ENCODE data around the gene ATXN1. TPM values are rescaled to one million over a fixed set of nuclear protein-coding genes. Genes with fewer than 3 reads are reported as not detected.

Gene ATXN1
- total RNA-seq, 1 experiment from 2014 or later: 5.6 TPM

DNA sequence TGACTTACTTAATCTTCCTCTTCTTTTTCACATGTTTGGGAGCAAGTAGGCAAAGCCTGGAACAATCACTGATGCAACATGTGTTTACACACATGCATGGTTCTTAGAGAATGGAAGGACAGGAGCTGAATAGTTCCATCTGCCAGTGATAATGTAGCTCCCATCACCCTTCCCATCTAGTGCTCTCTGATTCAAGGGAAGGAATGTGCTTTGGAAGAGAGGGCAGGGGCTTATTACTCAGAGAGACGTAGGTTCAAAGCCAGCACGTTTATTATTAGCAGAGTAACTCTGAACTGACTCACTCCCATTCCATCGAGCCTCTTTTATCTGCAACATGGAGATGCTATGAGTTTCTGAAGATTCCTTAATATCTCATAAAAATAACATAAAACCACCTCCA, 311.0 kb downstream of the ATXN1 start:
- no peak for DNase-seq
- H3K9me3 Mint-ChIP-seq: peaks cover 0 to 4% of the 10 kb centered on the region in 2 experiments; a peak in 2 of 5 replicates
- Histone ChIP-seq H3K23ac (ENCODE audit: insufficient read length, low read depth, low read length) (no peak overlapping the region), H3K14ac (ENCODE audit: insufficient read depth, low read length) (no peak overlapping the region), H4K20me1 (ENCODE audit: control insufficient read depth, insufficient read depth, insufficient read length) (no peaks in the 10 kb centered on the region), H3K79me2 (ENCODE audit: insufficient read depth, low read length) (no peaks in the 10 kb centered on the region), H3K56ac (ENCODE audit: insufficient read length, low read depth, low read length) (no peak overlapping the region), H4K8ac (replicated peaks; ENCODE audit: insufficient read length, low read depth, low read length) (no peak overlapping the region), H4K5ac (ENCODE audit: insufficient read length, low read depth, low read length) (no peak overlapping the region), H3K9ac (ENCODE audit: extremely low read depth, insufficient read length, low read length) (no peak overlapping the region), H2BK5ac (ENCODE audit: insufficient read length, low read length) (no peak overlapping the region), H3K9me3 (ENCODE audit: control insufficient read depth, low read depth, low read length) (no peaks in the 10 kb centered on the region), H3K4me2 (ENCODE audit: insufficient read depth, insufficient read length, low read length) (no peak overlapping the region), H3K4me1 (ENCODE audit: insufficient read depth, low read length) (no peaks in the 10 kb centered on the region), H3K18ac (ENCODE audit: insufficient read length, low read depth, low read length) (no peak overlapping the region), H3T11ph (ENCODE audit: low read length) (no peak overlapping the region), H3K4ac (ENCODE audit: low read depth, low read length) (no peak overlapping the region), H3K23me2 (ENCODE audit: insufficient read length, low read depth, low read length, poor library complexity, severe bottlenecking) (no peaks in the 10 kb centered on the region), H2BK12ac (ENCODE audit: insufficient read length, low read depth, low read length) (no peak overlapping the region), H2AK5ac (ENCODE audit: insufficient read length, low read length) (no peak overlapping the region), H3K27me3 (ENCODE audit: insufficient read depth, low read length) (no peaks in the 10 kb centered on the region), H3K27ac (ENCODE audit: insufficient read length, low read depth, low read length) (no peak overlapping the region), H2AFZ (ENCODE audit: low read length) (no peak overlapping the region), H2BK15ac (ENCODE audit: low read depth, low read length) (no peak overlapping the region), H4K91ac (ENCODE audit: insufficient read length, low read depth, low read length) (no peak overlapping the region), H2BK20ac (ENCODE audit: low read depth, low read length, poor library complexity, severe bottlenecking) (no peak overlapping the region), H3K79me1 (ENCODE audit: insufficient read depth, low read depth, low read length, poor library complexity, severe bottlenecking) (no peaks in the 10 kb centered on the region), H2BK120ac (ENCODE audit: low read depth, low read length, poor library complexity, severe bottlenecking) (no peak overlapping the region)
- no peak overlapping the region for H3K27ac Mint-ChIP-seq
- TF ChIP-seq, protein P1, sequence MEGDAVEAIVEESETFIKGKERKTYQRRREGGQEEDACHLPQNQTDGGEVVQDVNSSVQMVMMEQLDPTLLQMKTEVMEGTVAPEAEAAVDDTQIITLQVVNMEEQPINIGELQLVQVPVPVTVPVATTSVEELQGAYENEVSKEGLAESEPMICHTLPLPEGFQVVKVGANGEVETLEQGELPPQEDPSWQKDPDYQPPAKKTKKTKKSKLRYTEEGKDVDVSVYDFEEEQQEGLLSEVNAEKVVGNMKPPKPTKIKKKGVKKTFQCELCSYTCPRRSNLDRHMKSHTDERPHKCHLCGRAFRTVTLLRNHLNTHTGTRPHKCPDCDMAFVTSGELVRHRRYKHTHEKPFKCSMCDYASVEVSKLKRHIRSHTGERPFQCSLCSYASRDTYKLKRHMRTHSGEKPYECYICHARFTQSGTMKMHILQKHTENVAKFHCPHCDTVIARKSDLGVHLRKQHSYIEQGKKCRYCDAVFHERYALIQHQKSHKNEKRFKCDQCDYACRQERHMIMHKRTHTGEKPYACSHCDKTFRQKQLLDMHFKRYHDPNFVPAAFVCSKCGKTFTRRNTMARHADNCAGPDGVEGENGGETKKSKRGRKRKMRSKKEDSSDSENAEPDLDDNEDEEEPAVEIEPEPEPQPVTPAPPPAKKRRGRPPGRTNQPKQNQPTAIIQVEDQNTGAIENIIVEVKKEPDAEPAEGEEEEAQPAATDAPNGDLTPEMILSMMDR (conservative IDR thresholded peaks at IDR 0.05): no peak
- no peaks in the 10 kb centered on the region for H3K27me3 Mint-ChIP-seq (ENCODE audit: low read depth)
- H3K4me1 Mint-ChIP-seq: 0 out of 4 replicates have a peak, but pooled peaks cover 0 to 3% of the 10 kb centered on the region in 2 experiments
- no CpG with 5 or more reads among the region's 3 CpGs for WGBS (ENCODE audit: extremely low coverage, insufficient read length, low lambda C conversion rate)
- H3K4me3 Mint-ChIP-seq: no peak overlapping the region
- H3K36me3 Mint-ChIP-seq (ENCODE audit: insufficient read depth in 1 of 3, low read depth in 3 of 3): no peaks in the 10 kb centered on the region
